HG03280 (cell line): ENCODE results near the gene TFAP2E.

Experiments
- ATAC-seq: cut with Tn5 transposase; IDR thresholded peaks from one replicate; pipeline ENCODE4 v1.9.1; 2021; ENCODE audit warnings: mild to moderate bottlenecking, moderate library complexity; ENCODE audit not compliant: unreplicated experiment

TFAP2E gene

DNA sequence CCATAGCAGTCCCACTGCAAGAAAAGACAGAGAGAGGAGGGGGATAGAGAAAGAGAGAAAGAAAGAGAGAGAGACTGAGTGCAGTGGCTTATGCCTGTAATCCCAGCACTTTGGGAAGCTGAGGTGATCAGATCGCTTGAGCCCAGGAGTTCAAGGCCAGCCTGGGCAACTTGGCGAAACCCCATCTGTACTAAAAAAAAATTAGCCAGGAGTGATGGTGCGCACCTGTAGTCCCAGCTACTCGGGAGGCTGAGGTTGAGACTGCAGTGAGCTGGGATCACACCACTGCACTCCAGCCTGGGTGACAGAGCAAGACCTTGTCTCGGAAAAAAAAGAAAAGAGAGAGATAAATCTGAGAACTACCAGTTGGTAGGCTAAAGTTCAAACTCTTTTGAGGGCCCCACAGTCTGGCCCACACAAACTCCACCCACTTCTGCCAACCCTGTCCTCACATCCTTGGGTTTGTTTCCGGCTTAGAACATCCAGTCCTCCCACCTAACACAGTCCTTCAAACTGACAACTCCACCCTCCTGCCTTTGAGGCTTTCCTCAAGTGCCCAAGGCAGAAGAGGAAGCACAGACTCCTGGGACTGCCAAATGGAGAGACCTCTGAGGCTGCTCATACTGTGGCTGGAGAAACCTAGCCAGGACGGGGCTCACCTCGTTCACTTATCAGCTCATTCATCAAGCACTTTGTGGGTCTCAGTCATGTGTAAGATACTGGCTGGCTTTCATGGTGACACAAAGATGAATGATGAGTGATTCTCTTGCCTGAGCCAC, 20.1 kb downstream of the TFAP2E start:
- ATAC-seq, result no peak

DNA sequence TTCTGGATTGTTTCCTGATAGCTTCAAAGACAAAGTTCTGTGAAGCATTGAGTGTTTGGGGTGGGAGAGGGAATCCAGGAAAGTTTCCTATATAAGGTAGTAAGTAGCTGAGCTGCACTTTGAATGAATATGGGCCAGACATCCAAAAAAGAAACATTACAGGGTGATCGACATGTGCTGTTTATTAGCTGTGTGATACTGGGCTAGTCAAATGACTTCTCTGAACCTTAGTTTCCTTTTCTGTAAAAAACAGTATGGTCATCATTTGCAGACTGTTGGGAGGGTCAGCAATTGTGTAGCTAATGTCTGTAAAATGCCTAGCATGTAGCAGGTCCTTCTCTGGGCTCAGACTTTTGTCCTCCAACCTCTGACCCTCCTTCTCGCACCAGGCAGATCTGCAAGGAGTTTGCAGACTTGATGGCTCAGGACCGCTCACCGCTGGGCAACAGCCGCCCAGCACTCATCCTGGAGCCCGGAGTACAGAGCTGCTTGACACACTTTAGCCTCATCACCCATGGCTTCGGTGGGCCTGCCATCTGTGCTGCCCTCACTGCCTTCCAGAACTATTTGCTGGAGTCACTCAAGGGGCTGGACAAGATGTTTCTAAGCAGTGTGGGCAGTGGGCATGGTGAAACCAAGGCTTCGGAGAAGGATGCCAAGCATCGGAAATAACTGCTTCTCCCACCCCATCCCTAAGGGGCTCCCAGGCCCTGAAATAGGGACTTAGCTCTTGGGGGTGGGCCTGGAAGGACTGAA, 21.1 kb downstream of the TFAP2E start:
- no peak for ATAC-seq

DNA sequence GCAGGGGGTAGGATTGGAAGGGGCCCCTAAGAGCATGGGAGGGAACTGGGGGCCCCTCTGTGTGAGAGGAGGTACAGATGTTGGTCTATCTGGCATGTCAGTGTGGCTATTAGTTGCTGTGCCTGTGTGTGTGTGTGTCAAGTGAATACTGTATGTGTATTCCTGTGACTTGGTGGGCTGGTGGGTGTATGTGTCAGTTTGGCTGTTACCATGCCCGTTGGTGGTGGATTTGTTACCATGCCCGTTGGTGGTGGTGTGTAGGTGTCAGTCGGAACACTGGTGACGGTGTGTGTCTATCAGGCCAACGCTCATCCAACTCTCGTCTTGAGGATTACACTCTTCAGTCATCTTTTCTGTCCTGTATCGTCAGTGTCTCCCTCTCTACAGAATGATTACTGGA, 22.6 kb downstream of the TFAP2E start:
- ATAC-seq, result no peak

DNA sequence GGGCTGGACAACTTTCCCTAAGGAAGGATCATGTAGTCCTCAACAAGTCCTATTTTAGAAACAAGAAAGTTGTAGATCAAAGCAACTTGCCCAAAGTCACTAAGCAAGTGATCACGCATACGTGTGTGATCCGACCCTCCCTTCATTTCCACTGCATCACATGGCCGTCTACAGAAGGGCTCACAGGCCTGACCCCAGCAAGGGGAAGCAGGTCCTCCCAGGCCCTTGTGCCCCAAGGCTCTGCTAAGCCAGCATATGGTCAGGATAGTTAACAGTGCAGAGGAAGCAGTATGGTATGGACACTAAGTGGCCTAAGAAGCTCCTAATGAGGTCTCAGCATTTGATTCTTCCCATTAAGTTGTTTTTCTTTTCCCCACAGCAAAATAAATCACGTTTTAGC, 24.8 kb downstream of the TFAP2E start:
- ATAC-seq, result no peak

DNA sequence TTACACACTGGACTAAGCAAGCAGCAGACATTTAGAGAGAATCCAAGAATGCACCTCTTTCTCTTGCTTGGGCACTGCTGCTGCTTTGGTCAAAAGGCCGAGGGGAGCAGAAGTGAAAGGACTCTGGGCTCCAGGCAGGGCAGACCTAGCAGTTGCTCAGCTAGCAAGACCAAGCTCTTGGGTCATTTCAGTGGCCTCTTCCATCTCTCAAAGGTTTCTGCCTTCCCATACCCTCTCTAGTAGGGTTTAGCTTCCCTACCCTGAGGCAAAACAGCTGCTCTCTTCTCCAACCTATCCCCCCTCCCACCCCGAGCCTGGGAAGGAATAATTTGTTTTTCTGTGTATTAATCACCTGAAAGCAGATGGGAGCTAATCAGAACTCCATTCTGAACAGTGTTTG, 25.8 kb downstream of the TFAP2E start:
- no peak for ATAC-seq

DNA sequence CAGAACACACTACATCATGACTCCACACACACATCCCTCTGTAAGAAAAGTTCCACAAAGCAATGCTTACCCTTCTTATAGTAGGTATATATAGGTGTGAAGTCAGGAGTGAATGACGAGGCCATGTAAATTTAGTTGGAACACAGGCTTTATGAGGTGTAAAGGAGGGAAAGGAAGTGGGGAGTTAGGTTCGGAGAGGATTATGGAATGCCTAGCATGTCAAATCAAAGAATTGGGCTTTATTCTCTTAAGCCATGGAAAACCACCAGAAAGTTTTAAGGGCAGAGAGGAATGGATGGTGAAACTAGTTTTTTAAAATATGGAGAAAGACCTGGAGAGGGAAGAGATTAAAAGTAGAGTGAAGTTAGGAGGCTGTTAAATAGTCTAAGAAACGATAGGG, 26.3 kb downstream of the TFAP2E start:
- ATAC-seq, result no peak

DNA sequence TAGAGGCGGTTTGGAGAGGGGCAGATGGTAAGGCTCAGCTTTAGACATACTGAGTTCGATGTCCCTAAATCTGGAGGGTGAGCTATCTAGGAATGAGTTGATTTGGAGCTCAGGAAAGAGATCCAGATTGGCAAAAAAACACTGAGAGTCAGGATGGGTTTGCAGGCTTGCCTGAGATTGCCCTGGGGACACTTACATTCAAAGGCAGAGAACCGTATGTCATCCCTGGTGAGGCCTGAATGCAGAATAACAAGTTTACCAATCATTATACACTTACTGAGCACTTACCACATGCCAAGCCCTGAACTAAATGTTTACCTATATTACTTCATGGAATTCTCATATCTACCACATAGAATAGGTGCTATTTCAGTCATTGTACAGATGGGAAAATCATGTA, 27.5 kb downstream of the TFAP2E start:
- ATAC-seq, result no peak

DNA sequence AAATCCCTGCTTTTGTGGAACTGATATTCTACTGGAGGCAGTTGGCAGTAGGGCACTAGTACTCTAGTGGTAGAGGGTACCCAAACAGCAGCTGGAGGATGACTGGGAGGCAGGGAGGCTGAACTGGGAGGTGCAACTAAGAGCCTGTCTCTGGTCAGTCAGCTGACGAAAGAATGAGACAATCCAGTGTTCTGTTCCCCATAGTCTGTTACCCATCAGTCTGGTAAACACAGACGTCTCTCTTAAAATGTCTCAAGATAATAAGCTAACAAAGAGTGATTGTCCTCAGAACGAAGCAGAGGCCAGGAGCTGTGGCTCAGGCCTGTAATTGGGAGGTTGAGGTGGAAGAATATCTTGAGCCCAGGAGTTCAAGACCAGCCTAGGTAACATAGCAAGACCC, 30.4 kb downstream of the TFAP2E start:
- no peak for ATAC-seq

DNA sequence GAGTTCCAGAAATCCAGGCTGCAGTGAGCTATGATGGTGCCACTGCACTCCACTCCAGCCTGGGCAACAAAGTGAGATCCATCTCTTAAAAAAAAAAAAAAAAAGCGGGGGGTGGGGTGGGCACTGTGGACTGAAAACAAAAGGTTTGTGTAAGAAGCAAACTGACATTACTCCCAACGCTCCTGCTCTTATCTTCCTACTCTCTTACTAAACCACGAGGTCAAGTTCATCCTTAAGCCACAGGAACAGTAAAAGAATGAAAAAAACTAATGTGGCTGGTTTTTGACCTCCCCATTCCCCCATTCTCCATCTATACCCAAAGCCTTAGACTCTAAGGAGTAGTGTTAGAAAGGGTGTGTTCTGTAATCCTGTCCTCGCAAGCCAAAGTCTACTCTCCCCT, 30.8 kb downstream of the TFAP2E start:
- ATAC-seq, result no peak

DNA sequence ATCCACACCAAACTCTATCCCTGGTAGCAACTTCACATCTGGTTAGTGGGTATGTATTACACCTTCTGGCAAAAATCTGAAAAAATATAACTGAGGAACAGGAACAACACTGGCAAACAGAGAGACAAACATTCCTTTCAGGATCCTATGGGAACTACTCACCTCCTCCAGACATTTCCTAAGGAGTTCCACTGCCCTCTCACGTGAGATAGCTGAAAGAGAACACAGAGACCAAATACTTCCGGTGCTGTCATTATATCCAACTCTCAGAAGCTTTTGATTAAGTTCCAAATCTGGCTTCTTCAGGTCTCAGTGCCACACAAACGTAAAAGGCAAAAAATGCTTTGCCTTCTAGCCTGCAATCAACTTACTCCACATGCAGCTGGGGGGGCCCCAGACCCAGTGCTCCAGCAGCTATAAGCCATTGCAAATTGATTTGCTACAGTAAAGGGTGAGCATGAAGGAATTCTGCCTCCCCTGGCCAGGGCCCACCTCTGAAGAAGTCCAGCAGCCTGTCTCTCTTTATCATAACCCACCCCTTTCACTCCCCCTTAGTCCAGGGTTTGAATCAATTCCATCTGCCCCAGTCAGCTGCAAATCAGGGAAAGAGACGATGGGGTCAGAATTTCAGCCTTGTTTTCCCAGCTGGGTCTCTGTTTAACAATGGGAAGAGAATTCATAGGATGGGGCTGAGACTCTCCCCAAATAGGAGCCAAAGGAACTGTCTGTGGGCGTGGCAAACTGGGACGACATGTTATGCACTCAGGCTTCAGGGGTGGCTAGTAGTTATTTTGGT, 32.2 kb downstream of the TFAP2E start:
- ATAC-seq, result no peak

DNA sequence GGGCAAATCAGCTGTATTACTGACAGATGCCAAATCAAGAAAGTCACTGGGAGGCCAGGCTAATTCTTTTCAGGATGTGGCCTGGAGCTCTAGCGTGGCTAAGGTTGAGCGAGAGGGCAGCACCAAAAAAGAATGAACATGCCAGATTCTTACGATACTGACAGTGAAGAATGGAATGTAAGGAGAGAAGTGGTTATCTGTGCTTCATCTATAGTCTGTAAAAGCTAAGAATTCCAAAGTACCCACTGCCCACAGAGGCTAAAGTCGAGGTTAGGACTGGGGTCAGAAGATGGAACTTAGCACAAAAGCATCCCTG, 32.7 kb downstream of the TFAP2E start:
- ATAC-seq, result no peak

DNA sequence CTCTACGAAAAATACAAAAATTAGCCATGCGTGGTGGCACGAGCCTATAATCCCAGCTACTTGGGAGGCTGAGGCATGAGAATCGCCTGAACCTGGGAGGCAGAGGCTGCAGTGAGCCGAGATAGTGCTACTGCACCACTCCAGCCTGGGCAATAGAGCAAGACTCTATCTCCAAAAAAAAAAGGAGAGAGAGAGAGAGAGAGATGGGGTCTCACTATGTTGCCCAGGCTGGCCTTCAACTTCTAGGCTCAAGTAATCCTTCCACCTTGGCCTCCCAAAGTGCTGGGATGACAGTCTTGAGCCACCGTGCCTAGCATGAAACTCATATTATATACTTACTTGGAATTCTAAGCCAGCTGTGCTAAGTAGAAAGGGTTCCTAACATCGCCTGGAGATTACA, 38.5 kb downstream of the TFAP2E start:
- no peak for ATAC-seq

DNA sequence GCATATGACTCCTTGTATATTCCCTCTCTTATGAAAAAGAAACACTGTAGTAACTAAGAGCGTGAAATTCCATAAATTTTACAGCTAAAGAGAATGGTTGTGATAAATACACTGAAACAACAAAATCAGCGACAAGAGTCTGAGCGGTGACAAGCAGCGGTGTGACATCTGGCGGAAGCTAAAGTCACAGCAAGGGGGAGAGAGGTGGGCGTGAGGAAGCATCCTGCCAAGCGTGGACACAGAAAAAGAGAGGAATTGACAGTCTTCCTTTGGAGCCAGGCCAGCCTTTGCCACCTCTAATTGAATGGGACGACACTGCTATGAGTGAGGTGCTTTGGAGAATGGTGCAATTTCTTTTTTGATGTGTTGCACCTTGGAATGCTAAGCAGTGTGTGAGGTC, 42.3 kb downstream of the TFAP2E start:
- no peak for ATAC-seq

DNA sequence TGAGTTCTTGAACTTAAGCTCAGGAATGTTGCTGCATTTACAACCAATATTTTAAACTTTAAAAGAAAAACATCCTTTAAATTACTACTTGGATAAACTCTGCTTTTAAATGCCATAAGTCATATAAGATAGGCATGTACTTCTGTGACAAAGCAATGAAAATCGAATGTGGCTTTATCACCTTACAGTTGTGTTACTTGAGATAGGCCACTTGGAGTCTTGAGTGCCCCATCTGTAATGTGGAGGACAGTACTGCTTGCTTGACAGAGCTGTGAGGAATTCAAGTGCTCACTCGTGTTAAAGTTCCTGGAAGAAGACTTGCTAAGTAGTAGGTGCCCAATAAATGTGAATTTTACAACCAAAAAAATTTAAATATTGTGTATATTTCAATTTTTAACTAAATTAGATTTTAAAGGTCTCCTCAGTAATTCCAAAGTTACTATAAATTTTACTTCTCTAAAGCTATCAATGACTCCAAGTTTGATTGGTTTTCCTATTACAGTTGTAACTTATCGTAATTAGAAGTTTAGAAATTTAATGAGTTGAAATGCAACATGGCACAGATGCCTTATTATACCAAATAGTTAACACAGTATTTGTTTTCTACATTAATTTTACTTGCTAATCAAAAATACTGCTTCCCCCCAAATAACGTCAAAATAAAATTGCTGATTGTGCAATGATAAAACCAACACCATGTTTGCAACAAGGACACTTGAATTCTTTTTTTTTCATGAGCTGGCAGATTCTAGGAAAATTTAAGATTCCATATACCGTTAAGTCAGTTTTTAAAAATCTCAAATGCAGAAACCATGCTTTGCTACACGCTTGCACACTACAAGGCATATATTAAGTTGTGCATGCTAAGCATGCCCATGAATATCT, 46.4 kb downstream of the TFAP2E start:
- ATAC-seq, result no peak

DNA sequence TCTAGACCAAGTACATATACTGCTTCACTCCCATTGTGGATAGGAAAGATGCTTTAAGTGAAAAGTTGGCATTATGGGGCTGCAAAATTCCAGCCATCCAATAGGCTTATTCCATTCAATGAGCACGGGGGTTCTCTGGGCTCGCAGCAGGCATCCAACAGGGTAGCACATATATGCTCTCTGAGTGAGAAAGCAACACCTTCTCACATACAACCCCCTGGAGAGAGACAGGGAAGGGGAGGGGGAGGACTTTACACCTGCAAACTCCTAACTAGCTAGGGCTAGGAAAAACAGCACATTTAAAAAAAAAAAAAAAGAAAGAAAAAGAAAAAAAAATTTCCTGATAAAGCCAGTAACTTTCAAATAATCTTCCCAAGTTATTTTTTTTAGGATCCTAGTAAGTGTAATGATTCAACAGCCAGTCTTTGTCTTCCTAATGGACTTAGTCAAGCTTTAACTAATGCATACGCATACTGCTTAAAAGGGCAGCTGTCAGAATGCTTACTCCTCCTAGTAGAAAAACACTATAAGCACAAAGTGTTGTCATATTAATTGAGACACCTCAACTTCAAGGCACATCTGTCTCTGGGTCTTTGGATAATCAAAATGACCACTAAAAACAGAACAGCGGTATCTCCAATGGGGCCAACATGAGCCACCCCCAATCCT, 49.5 kb downstream of the TFAP2E start:
- no peak for ATAC-seq

DNA sequence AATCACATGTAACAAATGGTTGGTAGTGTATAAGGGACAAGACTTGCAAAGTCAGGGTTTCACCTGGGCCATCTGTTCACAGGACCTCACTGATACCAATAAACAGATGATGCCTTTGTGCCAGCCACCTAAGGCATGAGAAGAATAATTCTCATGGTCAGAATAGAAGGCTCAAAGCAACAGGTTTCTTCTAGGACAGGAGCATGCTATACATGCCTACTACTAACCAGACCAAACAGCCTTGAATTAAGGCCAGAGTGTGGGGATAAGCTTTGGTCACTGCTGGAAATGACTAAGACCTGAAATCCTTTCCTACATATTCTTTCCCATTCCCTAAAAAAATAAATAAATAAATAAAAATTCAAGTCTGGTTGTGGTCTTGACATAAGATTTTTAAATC, 50.7 kb downstream of the TFAP2E start:
- no peak for ATAC-seq

DNA sequence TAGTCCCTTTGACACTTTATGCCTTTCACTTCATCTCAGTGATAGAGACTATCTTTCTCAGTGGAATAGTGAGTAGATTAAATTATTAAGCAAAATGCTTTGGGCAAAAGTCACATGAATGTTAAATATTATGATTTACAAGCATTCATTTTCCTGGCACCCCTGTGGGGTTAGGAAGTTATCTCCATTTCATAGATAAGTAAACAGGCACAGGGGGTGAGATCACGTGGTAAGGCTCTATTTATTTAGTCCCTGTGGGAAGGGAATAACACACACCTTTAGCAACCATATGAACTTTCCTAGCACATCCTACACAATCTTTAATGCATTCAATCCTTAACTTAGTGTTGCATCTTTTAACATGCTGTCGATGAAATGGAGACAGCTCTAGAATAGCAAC, 55.9 kb downstream of the TFAP2E start:
- ATAC-seq, result no peak

DNA sequence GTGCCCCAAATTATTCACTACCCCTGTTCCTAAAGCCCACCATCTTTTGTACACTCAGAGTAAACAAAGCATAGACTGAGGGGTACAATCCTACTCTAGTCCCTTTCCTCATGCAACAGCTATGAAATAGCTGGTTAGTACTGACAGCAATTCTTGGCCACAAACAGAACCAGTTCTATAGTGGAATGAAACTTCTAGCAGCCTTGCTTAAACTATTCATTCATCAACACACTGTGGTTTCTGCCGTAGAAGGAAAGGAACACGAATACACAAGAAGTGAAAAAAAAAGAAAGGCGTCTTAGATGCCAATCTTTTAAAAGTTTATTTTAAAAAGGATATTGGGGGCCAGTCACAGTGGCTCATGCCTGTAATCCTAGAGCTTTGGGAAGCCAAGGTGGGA, 58.3 kb downstream of the TFAP2E start:
- no peak for ATAC-seq

DNA sequence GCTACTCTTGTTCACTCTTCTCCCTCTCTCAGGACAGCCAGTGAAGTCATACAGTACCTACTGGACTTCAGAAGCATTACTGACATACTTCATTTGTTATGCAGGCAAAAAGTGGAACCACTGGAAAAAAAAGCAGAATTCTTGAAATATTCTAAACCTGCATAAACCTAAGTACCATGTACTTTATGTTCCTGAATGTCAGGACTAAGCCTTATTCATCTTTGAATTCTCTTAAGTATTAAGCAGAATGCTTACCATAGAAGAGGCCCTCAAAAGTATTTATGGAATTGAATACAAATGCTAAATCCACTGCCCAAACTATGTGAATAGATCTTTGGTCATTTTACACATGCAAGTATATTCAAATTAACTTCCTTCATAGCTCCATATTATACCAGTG, 60.4 kb downstream of the TFAP2E start:
- ATAC-seq, result no peak

DNA sequence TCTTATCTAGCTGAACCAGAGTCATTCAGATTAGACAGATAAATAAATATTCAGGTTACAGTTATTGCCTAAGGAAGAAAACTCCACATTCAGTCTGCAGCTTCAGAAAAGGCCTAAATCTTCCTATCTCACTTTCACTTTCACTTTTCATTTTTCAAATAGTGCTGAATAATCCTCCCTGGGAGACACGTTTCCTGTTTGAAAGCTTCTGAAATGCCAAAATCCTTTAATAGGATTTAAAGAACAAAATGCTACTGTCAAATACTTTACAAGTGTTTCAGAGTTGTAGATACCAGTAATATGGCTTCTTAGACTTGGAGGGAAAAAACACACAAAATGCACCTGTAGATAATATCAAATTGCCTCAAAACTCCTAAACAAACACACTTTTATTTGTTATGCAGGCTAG, 64.3 kb downstream of the TFAP2E start:
- no peak for ATAC-seq
